Inferior parietal cortex (tissue), 1 donor: ENCODE data around the gene SETBP1.

Experiments
- DNase-seq: peaks from one replicate; pipeline ENCODE4 v3.0.0-alpha.2; 2016; ENCODE audit errors: extremely low spot score

The SETBP1 gene

GRCh38 chr18:44870631-44871502, 190.2 kb downstream of the SETBP1 start:
- no peak for DNase-seq

DNA sequence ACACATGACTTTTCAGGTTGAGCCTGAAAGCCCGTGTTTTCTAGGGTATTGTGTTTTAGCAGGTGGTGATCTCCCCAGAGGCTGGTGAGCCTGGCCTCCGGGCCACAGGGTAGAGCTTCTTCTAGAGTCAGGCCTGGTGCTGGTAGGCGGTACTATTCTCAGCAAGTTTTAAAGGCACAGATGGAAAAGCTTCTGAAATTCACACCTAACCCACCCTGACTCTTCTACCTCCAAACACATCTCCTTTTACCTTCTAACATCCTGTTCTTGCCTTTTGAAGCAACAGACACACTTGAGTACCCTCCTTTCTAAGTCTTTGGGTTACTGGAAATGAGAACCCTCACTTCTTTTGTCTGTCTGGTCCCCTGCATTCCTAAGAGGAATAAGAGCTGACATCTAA, 191.1 kb downstream of the SETBP1 start:
- peak; percentile 27 for DNase-seq

DNA sequence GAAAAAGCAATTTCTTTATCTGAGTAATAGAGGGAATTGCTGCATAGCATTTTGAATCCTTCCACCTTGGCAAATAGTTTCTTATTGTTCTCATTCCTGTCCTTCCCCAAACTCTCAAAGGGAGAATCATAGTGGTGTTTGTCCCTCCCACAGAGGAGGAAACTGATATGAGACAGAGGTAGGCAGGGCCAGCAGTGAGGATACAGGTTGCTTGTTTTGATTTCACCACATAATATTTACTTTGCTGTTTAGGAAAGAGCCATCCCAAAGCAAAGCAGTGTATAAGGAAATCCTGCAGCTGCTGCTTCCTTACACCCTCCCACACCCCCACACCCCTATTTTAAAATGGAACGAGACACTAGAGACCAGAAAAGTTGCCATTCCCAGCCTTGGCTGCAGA, 195.3 kb downstream of the SETBP1 start:
- DNase-seq, result no peak

GRCh38 chr18:44876755-44877154, 196.1 kb downstream of the SETBP1 start:
- no peak for DNase-seq

DNA sequence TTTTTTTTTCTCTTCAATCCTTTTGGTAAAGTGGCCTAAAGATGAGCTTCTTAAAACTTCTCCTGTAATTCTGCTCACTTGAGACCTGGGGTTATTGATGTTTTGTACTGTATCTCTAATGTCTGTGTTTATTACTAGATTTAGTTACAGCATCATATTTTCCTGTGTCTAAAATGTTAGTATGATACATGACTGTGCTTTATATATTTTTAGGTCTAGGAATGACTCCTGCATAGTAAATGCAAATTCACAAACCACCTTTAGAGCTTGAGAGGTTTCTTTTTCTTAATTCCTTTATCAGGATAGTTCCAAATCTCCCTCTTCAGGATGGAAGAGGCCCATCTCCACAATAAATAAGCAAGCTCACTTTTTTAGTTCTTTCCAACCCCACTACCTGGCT, 197.6 kb downstream of the SETBP1 start:
- no peak for DNase-seq

DNA sequence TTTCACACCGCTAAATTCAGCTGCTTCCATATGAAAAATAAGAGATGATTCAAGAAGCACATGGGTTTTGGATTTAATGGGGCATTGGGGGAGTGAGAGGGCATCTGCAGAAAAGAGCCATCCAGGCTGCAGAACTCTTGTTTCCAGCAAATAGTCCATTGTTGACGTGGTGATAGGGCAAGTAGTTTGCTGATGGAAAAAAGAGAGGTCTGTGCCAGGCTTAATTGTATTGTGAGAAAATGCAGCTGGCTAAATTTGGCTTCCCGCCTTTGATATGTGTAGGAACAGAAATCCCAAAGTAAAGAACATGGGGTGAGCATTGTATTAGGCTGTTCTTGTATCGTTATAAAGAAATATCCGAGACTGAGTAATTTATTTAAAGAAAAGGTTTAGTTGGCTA, 199.5 kb downstream of the SETBP1 start:
- no peak for DNase-seq

GRCh38 chr18:44881461-44882162, 200.9 kb downstream of the SETBP1 start:
- no peak for DNase-seq

- DNase-seq, result no peak
Measured at GRCh38 chr18:44882163-44882868, 201.6 kb downstream of the SETBP1 start.

- no peak for DNase-seq
Measured at GRCh38 chr18:44883671-44884070, 203.0 kb downstream of the SETBP1 start.

- DNase-seq, result no peak
Measured at GRCh38 chr18:44884431-44884830, 203.7 kb downstream of the SETBP1 start.

DNA sequence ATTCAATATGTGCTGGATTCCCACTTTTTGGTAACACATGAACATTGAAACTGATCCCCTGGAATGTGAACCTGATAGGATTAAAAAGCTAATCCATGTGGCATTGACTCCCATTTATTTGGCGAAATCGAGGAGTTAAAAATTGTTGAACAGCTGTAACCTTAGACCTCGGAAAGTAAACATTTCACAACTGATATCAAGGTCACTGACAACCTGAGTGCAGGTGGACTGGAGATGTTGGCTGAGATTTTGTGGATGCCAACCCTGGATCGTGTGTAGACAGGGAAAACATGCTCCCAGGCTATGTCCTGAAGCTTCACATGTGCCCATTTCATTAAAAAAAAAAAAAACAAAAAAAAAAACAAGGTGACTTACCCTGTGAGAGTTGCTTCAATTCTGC, 204.8 kb downstream of the SETBP1 start:
- DNase-seq, result no peak

- DNase-seq, result no peak
Measured at GRCh38 chr18:44887227-44887631, 206.5 kb downstream of the SETBP1 start.

DNA sequence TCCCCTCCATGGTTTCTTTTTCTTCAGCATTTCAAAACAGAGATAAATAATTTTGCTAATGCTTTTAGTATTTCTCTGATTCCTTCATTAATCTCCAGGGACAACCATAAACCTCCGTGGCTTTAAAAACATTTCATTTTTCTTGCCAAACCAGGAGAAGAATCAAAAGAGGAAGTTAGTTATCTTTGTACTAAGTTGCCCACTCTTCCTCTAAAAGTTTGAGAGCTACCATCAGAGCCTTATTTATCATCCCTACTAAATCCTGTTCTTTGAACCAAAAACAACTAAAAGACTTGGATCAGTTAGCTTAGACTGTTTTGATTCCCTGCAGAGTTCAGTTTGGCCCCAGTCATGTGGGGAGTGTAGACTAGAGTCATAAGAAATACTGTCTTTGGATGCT, 208.4 kb downstream of the SETBP1 start:
- no peak for DNase-seq

DNA sequence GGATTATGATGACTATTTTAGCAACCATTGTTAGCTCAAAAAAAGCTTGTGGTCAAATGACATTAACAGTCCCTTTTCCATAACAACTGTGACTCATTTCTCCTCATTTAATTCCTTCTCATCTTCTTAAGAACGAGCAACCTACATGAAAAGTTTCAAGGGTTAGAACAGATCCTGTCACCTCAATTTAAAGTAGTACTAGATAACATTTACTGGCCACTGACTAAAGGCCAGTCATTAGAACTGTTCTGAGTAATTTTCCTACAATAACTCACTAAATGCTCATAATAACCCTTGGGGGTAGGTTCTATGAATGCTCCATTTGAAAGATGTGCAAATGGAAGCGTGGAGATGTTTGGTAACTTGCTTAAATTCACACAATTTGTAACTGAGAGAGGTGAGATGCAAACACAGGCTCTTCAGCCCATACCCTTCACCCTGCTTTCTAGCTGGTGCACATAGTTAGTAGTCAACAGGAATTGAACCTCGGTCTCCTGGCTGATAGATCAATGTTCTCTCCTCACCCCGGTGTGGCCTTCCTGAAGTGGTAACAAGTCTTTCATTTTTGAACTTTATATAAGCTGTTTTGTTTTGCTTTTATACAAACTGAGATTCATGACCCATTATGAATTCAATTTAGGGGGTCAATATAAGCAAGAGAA, 212.5 kb downstream of the SETBP1 start:
- DNase-seq, result no peak

DNA sequence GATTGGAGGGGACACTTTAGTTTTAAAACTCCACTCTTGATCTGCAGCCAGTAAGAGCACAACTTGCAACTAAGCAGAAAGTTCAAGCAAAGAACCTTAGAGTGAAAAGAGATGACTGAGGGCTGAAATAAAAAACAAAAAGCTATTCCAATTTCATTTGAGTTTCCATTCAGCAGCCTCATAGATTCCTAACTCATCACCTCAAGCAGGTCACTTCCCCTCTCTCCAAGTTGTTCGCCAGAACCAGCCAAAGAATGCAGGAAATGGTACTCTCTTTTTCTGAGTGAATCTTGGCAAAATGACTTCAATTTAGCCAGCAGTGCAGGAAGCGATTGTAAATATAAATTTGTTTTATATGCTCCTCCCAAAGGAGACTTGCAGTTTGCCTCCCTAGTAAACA, 213.3 kb downstream of the SETBP1 start:
- DNase-seq, result no peak

- peak; percentile 49 for DNase-seq
Measured at GRCh38 chr18:44895176-44895798, 214.6 kb downstream of the SETBP1 start.

DNA sequence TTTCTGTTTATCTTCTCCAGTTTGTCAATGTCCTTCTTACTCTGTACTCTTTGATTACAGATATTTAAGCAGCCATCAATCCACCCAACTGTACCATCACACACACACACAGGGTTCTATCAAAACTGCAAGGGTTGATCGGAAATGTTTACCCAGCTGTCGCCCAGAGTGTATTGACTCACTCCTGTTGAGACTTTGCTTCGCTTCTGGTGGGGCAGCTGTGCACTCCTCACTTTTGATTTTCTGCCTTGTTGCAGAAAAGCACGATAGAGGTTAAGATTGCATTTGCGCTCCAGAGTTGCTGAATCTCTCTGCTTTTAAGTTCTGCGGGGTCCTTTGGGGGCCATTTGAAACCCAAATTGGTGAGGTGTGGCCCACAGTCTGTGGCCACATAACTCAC, 216.2 kb downstream of the SETBP1 start:
- no peak for DNase-seq

- DNase-seq, result no peak
Measured at GRCh38 chr18:44897411-44897810, 216.7 kb downstream of the SETBP1 start.

DNA sequence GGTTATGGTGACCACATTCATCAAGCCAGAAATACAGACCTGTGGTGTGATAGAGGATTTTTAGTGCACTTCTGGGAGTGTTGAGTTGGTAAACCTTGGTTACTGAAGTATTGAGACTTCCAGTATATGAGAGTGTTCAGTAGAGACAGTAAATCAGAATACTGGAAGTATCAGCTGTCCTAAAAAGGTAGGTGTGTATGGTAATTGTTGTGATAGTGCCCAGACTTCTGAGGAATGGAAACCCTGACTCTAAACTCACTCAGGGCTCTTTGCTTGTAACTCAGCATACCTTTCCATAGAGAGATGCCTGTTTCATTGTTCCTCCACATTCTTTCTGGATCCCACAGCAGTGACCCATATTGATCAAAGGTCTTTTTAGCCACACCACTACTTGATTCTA, 217.1 kb downstream of the SETBP1 start:
- DNase-seq, result no peak

- DNase-seq, result no peak
Measured at GRCh38 chr18:44898498-44898897, 217.8 kb downstream of the SETBP1 start.

DNA sequence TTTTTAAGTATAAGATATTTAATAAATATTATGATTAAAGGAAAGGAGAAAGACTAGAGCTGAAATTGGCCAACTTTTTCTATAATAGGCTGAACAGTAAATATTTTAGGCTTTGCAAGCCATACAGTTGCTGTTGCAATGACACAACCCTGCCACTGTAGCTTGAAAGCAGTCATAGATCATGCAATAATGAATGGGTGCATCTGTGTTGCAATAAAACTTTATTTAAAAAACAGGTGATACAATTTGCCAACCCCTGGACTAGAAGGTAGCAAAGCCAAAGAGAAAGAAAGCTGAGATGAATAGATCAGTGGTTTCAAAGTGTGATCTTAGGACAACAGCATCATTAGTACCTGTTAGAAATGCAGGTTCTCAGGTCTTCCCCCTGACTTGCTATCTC, 219.1 kb downstream of the SETBP1 start:
- no peak for DNase-seq

- no peak for DNase-seq
Measured at GRCh38 chr18:44900627-44901026, 219.9 kb downstream of the SETBP1 start.
